Measurements from ENCODE around the gene PLA2G2C. TPM values are rescaled to one million over a fixed set of nuclear protein-coding genes. Genes with fewer than 3 reads are reported as not detected.

PLA2G2C gene
- total RNA-seq, 1 donor from 2014 or later: not detected

DNA sequence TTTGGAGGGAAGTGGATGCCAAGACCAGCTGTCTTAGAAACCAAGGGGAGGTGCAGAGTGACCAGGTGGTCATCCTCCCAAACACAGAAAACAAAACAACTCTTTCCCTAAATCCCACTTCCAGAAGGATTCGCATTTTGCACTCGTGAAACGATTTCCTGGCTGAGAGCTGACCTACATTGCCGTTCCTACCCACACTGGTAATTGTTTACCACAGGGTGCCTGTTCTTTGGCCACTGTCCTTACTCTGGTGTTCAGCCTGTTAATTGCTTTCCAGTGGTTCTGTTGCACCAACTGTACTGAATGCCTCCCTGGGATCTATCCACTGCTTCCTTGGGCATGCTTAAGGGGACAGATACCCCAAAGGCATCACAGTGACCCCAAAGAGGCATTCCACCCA, 23.2 kb upstream of the PLA2G2C start:
- H3K27ac ChIP-seq: no peak overlapping the region
- H3K4me1 ChIP-seq: peaks cover 10% of the 10 kb centered on the region
- H3K9me3 ChIP-seq: no peaks in the 10 kb centered on the region
- no peaks in the 10 kb centered on the region for H3K27me3 ChIP-seq
- no peak for DNase-seq (ENCODE audit: extremely low spot score in 2 of 2)
- H3K4me3 ChIP-seq: no peak overlapping the region
- intact Hi-C loops (cut with DNase I): loop anchor here (10.0 kb wide), 1 partner anchor 285 kb away; no protein-coding TSS in a partner anchor
- H3K36me3 ChIP-seq: no peaks in the 10 kb centered on the region
- TF ChIP-seq, protein P1, sequence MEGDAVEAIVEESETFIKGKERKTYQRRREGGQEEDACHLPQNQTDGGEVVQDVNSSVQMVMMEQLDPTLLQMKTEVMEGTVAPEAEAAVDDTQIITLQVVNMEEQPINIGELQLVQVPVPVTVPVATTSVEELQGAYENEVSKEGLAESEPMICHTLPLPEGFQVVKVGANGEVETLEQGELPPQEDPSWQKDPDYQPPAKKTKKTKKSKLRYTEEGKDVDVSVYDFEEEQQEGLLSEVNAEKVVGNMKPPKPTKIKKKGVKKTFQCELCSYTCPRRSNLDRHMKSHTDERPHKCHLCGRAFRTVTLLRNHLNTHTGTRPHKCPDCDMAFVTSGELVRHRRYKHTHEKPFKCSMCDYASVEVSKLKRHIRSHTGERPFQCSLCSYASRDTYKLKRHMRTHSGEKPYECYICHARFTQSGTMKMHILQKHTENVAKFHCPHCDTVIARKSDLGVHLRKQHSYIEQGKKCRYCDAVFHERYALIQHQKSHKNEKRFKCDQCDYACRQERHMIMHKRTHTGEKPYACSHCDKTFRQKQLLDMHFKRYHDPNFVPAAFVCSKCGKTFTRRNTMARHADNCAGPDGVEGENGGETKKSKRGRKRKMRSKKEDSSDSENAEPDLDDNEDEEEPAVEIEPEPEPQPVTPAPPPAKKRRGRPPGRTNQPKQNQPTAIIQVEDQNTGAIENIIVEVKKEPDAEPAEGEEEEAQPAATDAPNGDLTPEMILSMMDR (IDR thresholded peaks at IDR 0.05): no peak
- TF ChIP-seq POLR2AphosphoS5 (IDR thresholded peaks at IDR 0.05; ENCODE audit: insufficient read depth in 1 of 2, low read depth in 1 of 2): no peak
- TF ChIP-seq POLR2A (IDR thresholded peaks at IDR 0.05): no peak

DNA sequence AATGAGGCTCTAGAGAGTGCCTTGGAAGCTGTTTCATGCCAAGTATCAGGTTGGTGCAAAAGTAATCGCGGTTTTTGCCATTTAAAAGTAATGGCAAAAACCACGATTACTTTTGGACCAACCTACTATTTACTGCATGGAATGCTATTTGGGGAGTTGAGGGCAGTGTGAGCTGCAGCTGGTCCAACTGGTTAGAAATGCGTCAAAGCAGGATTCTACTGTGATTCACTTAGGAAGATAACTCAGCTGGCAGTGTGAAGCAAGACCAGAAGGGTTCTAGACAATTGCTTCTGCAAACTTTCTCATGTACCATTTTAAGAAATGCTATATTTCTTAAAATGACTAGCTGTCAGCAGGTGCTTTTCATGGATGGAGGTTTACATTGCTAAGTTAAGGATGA, 21.2 kb upstream of the PLA2G2C start:
- H3K27ac ChIP-seq: no peak overlapping the region
- no peak overlapping the region for H3K4me3 ChIP-seq
- TF ChIP-seq POLR2A (IDR thresholded peaks at IDR 0.05): no peak
- TF ChIP-seq, protein P1 (IDR thresholded peaks at IDR 0.05): no peak
- TF ChIP-seq POLR2AphosphoS5 (IDR thresholded peaks at IDR 0.05; ENCODE audit: insufficient read depth in 1 of 2, low read depth in 1 of 2): no peak
- intact Hi-C loops (cut with DNase I): loop anchor here (10.0 kb wide), 1 partner anchor 287 kb away; no protein-coding TSS in a partner anchor
- H3K36me3 ChIP-seq: no peaks in the 10 kb centered on the region
- no peaks in the 10 kb centered on the region for H3K27me3 ChIP-seq
- peaks cover 3% of the 10 kb centered on the region for H3K4me1 ChIP-seq
- no peaks in the 10 kb centered on the region for H3K9me3 ChIP-seq
- no peak for DNase-seq (ENCODE audit: extremely low spot score in 2 of 2)

DNA sequence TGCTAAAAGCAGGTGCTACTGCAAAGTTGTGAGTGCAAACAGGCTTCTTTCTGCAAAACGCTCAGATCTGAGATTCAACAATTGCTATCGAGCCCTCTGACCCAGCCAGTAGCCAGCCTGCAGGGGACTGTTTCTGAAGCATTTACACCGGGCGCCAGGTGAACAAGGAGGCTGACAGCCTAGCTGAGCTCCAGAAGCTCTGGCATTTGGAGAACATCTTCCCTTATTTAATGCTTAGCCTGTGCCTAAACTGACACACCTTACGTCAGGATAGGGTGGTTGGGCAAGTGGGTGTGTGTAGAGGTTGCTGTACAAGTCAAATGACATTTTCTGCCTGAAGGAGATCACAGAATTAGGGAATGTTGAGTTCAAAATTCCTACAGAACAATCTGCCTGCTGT, 15.8 kb upstream of the PLA2G2C start:
- H3K9me3 ChIP-seq: no peaks in the 10 kb centered on the region
- H3K4me3 ChIP-seq: no peak overlapping the region
- H3K4me1 ChIP-seq: no peaks in the 10 kb centered on the region
- TF ChIP-seq, protein P1 (IDR thresholded peaks at IDR 0.05): no peak
- TF ChIP-seq POLR2A (IDR thresholded peaks at IDR 0.05) (no peak), POLR2AphosphoS5 (IDR thresholded peaks at IDR 0.05; ENCODE audit: insufficient read depth in 1 of 2, low read depth in 1 of 2) (no peak)
- no peak for DNase-seq (ENCODE audit: extremely low spot score in 2 of 2)
- H3K36me3 ChIP-seq: no peaks in the 10 kb centered on the region
- intact Hi-C loops (cut with DNase I): loop anchor here (5.0 to 10.0 kb wide), 2 partner anchors 293 to 990 kb away; no protein-coding TSS in a partner anchor
- no peaks in the 10 kb centered on the region for H3K27me3 ChIP-seq
- no peak overlapping the region for H3K27ac ChIP-seq

DNA sequence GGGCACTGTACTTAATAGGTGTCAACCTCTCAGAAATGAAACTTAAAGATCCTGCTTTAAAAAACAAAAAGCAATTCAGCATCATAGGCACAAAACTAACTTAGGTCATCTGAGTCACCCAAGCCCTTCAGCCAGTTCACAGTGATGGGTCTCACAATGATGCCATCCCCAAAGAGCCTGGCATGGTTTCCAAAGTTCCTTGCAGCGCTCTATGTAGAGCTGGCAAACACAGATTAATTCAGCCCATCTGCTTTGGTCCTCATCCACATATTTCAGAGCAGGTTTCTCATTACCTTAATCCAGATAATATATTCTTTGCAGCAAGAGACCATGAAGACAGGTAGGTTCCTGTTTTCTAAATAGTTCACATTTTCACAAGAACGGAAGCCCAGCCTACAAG, 14.6 kb upstream of the PLA2G2C start:
- no peaks in the 10 kb centered on the region for H3K27me3 ChIP-seq
- no peak for DNase-seq (ENCODE audit: extremely low spot score in 2 of 2)
- intact Hi-C loops (cut with DNase I): loop anchor here (5.0 to 10.0 kb wide), 2 partner anchors 294 to 991 kb away; no protein-coding TSS in a partner anchor
- H3K9me3 ChIP-seq: no peaks in the 10 kb centered on the region
- no peaks in the 10 kb centered on the region for H3K4me1 ChIP-seq
- H3K36me3 ChIP-seq: no peaks in the 10 kb centered on the region
- TF ChIP-seq, protein P1 (IDR thresholded peaks at IDR 0.05): no peak
- no peak for TF ChIP-seq POLR2A (IDR thresholded peaks at IDR 0.05)
- TF ChIP-seq POLR2AphosphoS5 (IDR thresholded peaks at IDR 0.05; ENCODE audit: insufficient read depth in 1 of 2, low read depth in 1 of 2): no peak
- no peak overlapping the region for H3K27ac ChIP-seq
- no peak overlapping the region for H3K4me3 ChIP-seq

DNA sequence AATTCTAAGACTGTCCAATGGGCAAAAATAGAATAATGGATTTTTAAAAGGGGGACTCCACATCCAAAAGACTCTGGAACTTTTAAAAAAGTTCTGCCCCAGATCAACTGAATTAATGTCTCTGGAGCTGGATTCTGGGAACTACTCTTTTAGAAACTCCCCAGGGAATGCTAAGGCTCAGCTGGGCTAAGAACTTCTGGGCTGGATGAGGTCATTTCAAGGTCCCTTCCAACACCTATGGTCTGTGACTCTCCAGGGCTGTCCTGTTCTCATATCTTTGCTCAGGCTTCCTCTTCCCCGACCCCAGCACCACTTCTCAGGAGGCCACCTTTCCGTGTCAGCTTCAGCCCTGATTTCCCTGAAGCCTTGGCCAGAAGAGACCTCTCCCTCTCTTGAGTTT, 13.5 kb upstream of the PLA2G2C start:
- peaks cover 5% of the 10 kb centered on the region for H3K4me1 ChIP-seq
- H3K36me3 ChIP-seq: no peaks in the 10 kb centered on the region
- no peaks in the 10 kb centered on the region for H3K9me3 ChIP-seq
- no peaks in the 10 kb centered on the region for H3K27me3 ChIP-seq
- H3K27ac ChIP-seq: no peak overlapping the region
- TF ChIP-seq POLR2A (IDR thresholded peaks at IDR 0.05): no peak
- TF ChIP-seq, protein P1 (IDR thresholded peaks at IDR 0.05): no peak
- no peak for TF ChIP-seq POLR2AphosphoS5 (IDR thresholded peaks at IDR 0.05; ENCODE audit: insufficient read depth in 1 of 2, low read depth in 1 of 2)
- no peak for DNase-seq (ENCODE audit: extremely low spot score in 2 of 2)
- H3K4me3 ChIP-seq: no peak overlapping the region
- intact Hi-C loops (cut with DNase I): loop anchor here (5.0 to 10.0 kb wide), 2 partner anchors 295 to 992 kb away; no protein-coding TSS in a partner anchor

Data from vagina (tissue), 2 donors.